ENCODE measurements around the gene TGOLN2.
"Not testable (repeated sequence)": the region's sequence is repeated elsewhere in the genome, so short reads cannot be mapped to it uniquely, and the experiment has no call there.

TGOLN2 gene

GRCh38 chr2:85340034-85340892 is 12.5 kb upstream of the TGOLN2 start:
- no peak for DNase-seq

- DNase-seq, result no peak
These were observed 7.1 kb upstream of the TGOLN2 start for GRCh38 chr2:85334928-85335327.

- DNase-seq, result not testable (repeated sequence)
These were observed 6.1 kb upstream of the TGOLN2 start for GRCh38 chr2:85333877-85334276.

- no peak for DNase-seq
These were observed 3.2 kb upstream of the TGOLN2 start for GRCh38 chr2:85330839-85331636.

- DNase-seq, result not testable (repeated sequence)
These were observed 1.9 kb upstream of the TGOLN2 start for GRCh38 chr2:85329701-85330100.

GRCh38 chr2:85329181-85329651 is 1.4 kb upstream of the TGOLN2 start:
- DNase-seq, result no peak

GRCh38 chr2:85327160-85327821 is 498 bp downstream of the TGOLN2 start:
- DNase-seq, result peak; percentile 80

- no peak for DNase-seq
These were observed 1.2 kb downstream of the TGOLN2 start for GRCh38 chr2:85326406-85327159.

- no peak for DNase-seq
These were observed 2.4 kb downstream of the TGOLN2 start for GRCh38 chr2:85325466-85325811.

GRCh38 chr2:85324639-85325465 is 2.9 kb downstream of the TGOLN2 start:
- DNase-seq, result no peak

GRCh38 chr2:85323988-85324367 is 3.8 kb downstream of the TGOLN2 start:
- DNase-seq, result not testable (repeated sequence)

- DNase-seq, result no peak
These were observed 4.3 kb downstream of the TGOLN2 start for GRCh38 chr2:85323351-85323987.

GRCh38 chr2:85319796-85320195 is 8.0 kb downstream of the TGOLN2 start:
- no peak for DNase-seq

GRCh38 chr2:85318222-85319074 is 9.3 kb downstream of the TGOLN2 start:
- peak; percentile 69 for DNase-seq

- not testable (repeated sequence) for DNase-seq
These were observed 11.9 kb downstream of the TGOLN2 start for GRCh38 chr2:85315921-85316320.

GRCh38 chr2:85314884-85315242 is 12.9 kb downstream of the TGOLN2 start:
- DNase-seq, result no peak

GRCh38 chr2:85312404-85312803 is 15.4 kb downstream of the TGOLN2 start:
- no peak for DNase-seq

- no peak for DNase-seq
These were observed 17.5 kb downstream of the TGOLN2 start for GRCh38 chr2:85310330-85310729.

- no peak for DNase-seq
These were observed 18.0 kb downstream of the TGOLN2 start for GRCh38 chr2:85309699-85310321.
